Hematopoietic multipotent progenitor cell treated with erythropoietin and hydrocortisone succinate and interleukin-3 and kit ligand, for 15 days (in vitro differentiated cells): ENCODE measurements around the gene SLC6A1.

Experiments used
- DNase-seq: peaks from one replicate; pipeline ENCODE4 v3.0.0-alpha.2; 2015; ENCODE audit warnings: low spot score

SLC6A1 gene

DNA sequence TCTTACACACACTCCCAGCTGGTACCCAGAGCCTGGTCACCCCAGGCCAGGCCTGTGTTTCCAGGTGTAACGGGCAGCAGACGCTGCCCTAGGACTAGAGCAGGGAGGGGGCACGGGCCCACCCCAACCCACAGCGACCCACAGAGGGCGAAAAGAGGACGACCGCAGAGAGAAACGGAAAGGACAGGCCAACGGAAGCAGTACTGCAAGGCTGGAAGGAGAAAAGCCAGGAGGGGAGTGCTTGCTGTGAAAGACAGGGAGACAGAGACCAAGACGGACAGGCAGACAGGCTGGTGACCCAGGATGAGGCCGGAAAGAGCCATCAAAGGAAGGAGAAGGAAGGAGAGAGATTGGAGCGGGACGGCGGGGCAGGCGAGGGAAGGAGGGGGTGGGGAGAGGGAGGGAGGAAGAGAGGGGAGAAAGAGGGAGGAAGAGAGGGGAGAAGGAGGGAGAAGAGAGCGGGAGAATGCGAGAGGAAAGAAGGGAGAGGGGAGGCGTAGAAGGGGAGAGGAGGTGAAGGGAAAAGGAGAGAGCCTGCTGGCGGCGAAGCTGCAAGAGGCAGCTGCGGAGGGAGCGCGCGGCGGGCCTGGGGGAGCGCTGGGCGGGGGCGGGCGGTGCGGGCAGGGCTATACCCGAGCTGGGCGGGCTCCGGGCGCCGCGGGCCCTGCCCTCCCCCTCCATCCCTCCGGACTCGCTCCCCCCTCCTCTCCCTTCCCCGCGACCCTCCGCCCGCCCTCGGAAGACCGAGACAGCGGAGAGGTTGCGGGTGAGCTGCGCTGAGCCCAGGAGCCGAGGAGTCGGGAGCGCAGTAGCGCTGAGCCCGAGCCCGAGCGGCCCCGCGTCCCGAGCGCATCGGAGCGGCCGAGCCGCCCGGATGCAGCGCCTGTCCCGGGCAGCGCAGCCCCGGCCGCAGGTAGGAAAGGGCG is at the start of gene SLC6A1:
SLC6A1 (plus strand) TSS at position 732 of the 926 bp plus-strand sequence. CDS start 24,464 bp downstream, outside the sequence.
- DNase-seq: no peak

DNA sequence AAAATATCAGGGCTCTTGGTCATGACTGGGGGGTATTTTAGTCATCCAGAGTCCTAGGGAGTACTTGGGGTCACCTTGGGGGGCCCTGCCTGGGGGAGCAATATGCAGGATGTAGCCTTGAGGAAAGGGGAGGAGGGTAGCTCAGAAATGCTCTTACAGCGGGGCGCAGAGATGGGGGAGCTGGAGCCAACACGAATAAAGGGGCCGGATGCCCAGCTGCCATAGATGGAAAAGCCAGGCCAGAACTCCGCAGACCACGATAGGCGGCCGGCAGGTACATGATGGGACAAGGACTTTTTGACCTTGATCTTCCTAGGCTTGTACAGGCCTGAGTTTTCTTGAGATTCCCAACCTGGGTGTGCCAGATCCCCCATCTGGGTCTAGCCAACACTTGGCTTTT is 47.7 kb upstream of the SLC6A1 start:
- no peak for DNase-seq

DNA sequence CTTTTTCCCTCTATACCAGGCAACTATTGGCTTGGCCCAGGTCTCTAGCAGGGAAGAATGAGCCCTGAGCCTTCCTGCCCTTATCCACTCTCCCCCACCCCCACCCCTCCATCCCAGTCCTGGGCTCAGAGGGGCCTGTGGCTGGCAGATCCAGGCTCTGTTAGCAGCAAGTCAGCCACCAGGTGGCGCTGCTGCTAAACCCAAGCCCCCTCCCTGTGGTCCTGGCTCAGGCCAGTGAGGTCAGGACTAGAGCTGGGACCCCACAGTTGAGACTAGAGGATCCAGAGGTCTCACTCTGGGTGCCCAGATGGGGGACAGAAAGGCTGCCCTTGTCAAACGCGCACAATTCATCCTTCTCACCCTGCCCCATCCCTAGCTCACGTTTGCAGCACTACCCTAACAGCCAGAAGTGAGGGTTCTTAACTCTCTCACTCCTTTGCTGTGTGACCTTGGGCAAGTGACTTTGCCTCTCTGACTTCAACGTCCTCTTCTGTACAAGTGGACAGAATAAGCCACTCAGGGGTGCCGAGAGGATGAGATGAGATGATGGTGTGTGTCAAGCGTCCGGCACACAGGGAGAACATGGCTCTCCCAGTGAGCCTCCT is 46.8 kb upstream of the SLC6A1 start:
- peak; percentile 50 for DNase-seq

DNA sequence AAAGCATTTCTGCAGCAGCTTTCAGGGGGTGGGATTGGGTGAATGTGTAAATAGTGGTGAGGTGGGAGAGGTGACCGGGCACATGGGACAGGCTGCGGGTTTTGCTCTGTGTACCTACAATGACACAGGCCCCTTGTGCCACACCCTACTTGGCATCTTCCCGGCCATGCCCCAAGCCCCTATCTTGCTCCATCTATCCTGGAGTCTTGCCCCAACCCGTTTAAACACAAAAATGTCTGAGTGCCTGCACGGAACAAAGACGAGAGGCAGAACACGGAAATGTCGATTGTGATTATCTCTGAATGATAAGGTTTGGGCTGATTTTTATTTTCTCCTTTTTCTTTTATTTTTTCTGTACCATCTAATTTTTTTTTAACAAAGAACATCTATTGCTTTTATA is 46.0 kb upstream of the SLC6A1 start:
- no peak for DNase-seq

DNA sequence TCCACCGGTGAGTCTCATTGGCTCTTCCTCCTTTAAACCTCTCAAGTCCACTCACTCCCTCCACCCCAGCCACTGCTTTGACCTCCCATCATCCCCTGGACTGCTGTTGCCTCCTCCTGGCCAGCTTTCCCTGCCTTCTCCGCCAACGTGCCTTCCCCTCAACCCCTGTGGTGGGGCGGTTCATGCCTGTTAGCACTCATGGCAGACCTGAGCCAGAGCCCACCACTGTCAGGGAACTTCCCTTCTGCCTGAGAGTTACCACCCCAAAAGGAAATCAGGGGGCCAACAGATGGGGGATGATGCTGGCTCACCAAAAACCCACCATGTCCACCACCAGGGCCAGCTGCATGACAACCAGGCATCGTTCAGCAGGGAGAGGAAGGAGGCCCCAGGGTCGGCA is 44.2 kb upstream of the SLC6A1 start:
- DNase-seq: no peak

DNA sequence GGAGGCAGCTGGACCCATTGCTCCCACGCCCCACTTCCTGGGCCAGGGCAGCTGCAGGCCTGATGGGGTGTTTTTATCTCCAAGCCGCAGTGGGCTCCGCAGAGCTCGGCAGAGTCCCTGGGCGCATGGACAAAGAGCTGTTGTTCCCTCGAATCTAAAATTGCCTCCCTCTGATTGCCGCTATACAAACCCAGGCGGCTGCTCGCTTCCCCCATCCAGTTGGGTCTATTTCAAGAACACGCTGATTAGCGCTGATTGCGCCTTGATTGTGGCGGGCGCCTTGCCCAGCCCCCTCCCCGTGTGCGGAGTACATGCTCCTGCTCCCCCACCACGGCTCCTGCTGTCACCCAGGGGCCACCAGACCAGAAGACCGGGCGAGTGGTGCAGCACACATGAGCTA is 43.4 kb upstream of the SLC6A1 start:
- no peak for DNase-seq

DNA sequence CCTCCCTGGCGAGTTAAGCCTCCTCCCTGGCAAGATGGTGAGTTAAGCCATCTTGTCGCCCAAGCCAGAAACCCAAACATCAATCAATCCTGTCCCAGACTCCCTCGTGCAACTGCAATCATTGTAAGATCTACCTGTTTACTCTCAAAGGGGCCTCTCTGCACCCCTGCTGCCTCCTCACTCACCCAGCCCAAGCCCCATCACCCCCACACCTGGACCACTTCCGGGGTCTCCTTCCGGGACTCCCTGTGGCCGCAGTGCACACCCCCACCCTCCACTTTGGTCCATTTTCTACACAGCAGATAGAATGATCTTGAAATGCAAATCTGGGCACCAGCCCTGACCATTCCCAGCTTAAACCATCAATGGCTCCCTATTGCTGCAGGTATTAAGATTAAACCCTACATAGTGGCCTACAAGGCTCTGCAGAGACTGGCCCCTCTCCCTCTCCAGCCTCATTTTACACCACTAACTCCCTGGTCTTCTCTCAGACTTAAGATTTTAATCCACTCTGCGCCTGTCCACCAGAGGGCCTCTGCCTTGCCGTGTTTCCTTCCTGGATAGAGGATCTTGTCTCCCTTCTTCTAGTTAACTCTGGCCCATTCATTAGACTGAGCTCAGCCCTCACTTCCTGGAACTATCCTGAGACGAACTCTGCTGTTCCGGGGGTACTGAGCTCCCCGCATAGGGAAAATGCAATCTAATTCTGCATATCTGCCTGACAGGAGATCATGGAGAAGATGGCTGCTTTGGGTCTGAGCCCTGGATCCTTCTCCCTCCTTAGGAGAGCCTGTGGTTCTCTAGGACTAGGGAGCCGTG is 41.9 kb upstream of the SLC6A1 start:
- no peak for DNase-seq

DNA sequence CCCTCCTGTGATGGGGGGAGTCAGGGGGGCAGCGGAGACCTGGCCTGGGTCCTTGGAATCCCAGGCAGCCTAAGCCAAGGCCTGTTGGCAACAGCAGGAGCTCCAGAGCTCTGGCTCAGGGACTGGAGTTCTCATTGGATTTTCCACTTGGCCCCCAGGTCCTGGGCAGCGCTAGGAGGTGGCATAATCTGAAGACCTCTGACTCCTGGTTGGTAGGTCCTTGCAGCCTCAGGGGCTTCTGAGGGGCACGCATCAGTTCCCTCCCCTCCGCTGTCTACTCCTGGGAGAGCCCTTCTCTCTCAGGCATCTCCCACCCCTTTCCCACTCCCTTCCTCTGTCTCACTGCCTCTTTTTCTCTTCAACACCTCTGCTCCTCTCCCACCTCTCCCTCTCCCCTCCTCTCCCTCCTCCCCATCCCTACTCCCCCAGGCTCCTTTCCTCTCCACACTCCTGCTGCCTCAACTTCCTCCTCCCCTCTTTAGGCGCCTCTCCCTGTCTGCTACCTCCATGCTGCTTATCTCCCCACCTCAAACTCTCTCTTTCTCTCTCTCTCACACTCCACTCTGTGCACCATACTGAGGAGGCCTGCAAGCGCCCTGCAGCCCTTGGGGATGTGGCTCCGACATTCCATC is 41.1 kb upstream of the SLC6A1 start:
- DNase-seq: no peak

DNA sequence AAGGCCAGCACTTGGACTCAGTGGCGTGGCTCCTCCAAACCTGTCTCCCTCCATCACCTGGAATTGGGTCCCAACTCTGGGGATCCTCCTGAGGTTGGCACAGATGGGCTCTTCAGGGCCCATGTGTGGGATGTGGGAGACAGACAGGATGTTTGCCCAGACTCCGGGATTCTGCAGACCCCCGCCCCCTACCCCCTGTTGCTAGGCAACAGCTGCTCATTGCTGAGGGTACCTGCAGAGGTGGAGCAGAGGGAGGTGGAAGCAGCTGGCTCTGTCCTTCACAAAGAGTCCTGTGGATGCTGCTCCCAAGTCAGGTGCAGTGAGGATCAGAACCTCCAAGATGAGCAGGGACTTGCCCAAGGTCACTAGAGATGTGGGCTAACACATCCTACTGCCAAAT is 40.0 kb upstream of the SLC6A1 start:
- DNase-seq: no peak

DNA sequence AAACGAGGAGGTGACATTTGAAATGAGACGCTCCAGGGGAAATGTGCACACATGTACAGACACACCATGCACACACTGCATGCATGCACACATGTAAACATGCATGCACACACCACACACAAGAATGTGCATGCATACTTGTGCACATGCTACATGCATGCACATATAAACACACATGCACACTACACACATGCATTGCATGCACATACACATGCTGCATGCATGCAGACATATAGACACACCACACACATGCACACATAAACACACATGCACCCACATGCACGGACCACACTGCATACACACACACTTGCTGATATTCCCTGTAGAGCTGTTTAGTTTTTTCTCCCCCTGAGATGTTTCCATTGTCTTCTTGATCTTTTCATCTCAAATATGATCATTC is 37.8 kb upstream of the SLC6A1 start:
- no peak for DNase-seq

DNA sequence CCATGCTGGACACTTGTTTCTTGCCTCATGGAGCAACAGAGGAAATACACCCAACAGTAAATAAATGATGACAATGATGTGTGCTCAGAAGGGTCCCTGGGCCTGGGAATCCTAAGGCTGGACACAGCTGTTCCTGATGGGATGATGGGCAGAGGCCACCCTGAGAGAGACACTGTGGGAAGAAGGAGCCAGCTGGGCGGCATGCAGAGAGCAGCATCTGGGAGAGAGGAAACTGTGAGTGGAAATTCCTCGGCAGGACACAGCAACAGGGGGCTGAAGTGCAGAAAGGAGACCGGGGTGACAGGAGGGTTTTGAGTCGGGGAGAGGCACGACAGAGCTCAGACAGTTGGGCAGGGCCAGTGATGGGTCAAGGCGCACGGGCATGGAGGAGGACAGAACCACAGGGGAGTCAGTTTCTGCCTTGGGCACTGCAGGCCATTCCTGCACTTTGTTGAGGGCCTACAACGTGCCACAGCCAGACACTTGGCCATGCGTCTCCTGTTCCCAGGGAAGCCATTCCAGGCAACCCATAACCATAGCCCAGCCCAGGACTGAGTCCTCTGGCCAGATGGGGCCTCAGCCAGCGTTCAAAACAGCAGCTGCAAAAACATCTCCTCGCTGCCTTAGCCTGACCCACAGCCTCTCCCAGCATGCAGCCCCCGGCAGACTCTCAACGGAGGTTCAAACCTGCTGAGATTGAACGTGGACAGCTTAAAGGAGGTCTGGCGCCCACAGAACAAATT is 36.7 kb upstream of the SLC6A1 start:
- DNase-seq: no peak

DNA sequence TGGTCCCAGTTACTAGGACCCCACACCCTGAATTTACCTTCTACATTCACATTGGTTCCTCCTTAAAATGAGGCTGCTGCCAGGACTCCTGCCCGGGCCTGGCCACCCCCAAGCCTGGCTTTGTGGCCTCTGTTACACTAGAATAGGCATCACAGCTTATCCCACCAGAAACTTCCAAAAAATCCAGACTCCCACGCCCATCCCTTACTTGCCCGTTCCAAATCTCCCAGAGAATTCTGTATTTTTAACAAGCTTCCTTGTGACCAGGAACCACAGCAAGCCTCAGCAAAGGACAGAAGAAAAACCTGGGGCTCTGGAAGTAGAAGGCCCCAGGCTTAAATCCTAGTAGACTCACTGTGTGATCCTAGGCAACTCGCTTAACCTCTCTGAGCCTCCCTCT is 36.0 kb upstream of the SLC6A1 start:
- no peak for DNase-seq

DNA sequence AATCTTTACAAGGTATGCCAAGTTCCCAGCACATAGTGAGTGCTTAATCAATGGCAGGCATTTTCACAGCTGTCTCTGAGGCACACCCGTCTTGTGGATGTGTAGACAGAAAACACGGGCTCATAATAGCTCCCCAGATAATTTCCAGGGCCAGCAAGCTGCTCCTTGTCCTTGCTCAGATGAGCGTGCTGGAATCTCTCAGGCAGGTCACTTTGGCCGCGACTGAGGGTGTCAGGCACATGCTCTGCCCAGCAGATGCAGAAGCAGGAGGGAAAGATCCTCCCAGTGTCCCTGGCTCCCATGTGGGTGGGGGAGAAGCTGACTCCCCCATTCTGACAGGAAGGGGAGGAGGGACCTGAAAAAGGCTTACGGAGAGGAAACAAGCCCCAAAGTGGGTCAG is 35.6 kb upstream of the SLC6A1 start:
- no peak for DNase-seq

DNA sequence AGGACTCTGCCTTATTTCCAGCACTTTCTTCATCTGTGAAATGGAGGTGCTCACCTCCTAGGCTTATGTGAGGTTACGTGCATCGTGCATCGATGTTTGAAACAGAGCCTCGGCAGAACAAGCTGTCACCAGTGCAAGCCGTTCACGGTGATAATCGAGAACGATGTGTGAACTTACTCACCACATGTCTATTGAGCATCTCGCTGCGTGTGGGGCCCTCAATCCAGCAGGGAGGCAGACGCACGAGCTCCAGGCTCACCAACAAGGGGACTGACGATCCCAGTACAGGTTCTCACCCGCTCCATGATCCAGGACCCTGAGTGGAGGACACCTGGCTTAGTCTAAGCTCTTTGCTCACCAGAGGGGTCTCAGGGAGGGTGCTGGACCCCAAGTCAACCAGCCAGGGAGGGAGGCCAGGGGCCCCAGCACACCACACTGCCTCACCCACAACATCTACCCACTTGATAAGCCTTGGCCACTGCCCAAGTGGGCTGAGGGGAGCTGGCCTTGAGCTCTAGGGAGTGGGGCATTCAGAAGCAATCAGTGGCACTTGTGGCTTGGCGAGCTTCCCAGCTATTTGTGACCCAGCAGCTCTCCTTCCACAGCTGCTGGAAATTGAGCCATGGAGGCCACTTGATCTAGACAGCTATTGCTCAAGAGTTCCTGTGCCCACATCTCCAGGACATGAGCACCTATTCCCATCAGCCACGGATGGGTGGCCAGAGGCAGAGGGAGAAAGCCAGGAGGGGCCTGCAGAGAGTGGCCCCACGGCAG is 34.4 kb upstream of the SLC6A1 start:
- no peak for DNase-seq

DNA sequence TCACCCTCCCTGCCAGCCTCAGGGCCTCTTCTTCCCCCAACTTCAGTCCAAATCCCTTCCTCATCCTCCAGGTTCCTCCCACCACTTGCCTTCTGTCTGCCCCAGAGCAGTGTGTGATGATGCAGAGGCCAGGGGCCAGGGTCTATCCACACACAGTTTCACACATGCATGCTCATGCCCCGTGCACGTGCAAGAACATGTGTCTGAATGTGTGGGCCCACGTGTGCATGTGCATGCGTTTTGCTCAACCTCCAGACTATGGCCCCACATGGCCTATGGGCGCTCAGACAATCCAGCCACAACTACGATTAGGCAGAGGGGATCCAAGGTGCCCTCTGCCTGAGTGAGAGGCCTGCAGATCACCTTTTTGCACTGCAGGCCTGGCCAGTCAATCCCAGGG is 32.3 kb upstream of the SLC6A1 start:
- no peak for DNase-seq

DNA sequence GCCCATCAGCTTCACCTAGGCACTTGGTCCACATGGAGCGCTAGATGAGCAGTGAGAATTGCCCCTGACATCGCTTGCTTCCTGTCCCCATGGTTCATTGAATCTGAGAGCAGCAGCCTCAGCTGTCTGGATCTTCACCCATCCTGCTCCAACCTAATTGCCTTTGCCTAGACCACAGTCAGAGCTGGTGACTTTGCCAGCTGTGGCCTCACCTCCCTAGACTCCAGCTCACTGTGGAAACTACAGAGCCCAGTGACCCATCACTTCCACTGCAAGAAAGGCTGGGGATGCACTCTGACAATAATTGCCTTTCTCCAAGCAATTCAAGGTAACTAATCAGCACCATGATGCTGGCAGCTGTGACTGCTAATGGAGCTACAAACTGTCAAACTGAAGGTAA is 30.6 kb upstream of the SLC6A1 start:
- DNase-seq: no peak

DNA sequence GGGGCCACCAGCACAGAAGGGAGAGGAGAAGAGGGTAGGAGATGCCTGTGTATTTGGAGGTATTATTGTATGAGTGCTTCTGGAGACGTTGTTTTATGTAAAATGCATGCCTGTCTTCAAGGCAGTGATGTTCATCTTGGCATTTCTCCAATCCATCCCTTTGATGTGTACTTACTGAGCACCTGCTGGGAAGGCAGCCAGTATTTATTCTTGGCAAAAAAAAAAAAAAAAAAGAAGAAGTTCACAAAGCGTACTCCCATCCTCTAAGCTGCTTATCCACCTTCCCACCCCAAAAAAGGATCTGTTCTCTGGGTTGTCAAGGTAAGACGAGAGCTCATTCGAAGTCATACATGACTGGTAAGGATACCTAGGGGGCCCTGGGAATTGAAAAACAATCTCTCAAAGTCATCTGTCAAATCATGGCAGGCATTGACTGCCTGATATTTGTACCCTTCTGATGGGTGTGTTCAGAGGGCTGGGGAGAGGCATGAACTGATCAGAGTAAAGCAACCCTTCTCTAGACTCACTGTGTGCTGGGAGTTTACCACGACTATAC is 30.0 kb upstream of the SLC6A1 start:
- no peak for DNase-seq

DNA sequence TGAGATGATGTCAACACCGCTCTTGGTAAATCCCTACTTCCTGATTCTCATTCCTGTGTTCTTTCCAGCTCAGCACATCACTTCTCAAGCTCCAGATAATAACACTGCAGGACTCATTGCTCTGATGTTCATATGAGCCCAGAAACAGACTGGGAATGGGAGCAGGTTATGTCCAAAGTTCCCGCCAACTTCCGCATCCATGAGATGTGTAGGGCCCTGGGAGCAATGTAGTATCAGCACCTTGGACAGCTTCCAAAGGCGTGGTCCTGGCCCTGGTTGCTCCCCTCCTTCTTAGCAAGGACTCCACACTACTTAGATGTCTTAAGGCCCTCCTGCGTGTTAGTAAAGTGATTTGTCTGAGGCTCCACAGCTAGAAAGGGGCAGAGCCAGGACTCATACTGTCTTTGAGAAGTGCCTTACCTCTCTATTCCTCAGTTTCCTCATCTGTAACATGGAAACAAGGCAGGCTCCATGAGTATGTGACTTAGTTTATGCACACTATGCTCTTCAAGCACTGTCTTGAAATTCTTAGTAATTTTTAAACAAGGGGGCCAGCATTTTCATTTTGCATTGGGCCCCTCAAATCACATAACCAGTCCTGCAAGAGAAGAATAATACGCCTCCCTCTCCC is 27.9 kb upstream of the SLC6A1 start:
- peak; percentile 6 for DNase-seq

DNA sequence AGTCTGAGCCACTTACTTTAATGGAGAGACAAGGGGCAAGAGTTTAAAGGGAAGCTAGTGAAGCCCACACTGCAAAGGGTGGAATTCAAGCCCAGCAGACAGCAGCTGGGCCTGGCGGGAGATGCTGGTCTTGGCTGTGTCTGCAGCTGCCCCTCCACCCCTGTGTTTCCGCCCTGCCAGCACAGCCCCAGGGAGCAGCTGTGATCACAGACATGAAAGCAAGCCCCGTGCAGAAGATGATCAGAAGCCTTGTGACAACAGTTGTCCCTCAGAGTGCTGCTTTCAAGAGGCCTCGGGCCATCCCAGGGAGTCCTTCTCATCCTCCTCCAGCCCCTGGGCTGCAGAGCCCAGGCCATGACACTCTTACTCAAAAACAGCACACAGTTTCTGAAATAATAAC is 24.1 kb upstream of the SLC6A1 start:
- no peak for DNase-seq
